ENCODE data around the gene MAML2.

MAML2 gene

DNA sequence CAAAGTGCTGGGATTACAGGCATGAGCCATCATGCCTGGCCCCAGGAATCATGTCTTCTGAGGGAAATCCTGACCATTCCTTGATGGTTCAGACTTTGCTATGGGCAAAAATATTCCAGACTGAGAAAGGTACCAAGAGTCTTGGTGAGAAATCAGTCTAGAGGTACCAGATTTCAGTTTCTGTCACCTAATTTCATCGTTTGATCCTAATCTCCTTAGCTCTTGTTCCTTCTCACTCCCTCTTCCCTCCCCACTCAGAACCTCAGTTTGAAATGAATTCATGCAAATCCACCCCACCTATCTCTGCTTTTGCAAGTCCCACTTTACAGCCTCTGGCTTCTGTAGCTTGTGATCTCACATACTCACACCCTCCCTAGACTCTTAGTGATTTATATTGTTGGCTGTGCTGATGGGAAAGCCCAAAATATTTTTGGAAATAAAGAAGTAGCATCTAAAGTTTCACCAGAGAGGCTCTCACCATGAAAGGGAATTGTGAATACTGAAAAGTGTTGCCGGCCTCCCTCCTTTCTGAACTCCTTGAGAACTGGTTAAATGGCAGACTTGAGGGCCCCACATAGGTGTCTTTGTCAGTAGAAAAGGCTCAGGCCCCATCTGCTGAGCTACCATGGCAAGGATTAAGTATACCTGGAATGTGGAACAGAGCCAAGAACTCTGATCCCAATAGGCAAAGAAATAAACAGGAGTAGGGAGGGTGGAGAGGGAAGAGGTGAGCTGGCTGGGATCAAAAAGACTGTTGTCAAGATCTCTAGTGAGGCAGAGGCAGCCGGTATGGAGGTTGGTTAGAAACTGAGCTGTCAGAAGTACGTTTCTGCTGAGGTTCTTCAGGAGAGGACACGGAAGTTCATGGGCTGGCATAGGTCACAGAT lies 228.6 kb downstream of the MAML2 start:
- no peak for DNase-seq

GRCh38 chr11:96113193-96113681 lies 229.8 kb downstream of the MAML2 start:
- no peak for DNase-seq

DNA sequence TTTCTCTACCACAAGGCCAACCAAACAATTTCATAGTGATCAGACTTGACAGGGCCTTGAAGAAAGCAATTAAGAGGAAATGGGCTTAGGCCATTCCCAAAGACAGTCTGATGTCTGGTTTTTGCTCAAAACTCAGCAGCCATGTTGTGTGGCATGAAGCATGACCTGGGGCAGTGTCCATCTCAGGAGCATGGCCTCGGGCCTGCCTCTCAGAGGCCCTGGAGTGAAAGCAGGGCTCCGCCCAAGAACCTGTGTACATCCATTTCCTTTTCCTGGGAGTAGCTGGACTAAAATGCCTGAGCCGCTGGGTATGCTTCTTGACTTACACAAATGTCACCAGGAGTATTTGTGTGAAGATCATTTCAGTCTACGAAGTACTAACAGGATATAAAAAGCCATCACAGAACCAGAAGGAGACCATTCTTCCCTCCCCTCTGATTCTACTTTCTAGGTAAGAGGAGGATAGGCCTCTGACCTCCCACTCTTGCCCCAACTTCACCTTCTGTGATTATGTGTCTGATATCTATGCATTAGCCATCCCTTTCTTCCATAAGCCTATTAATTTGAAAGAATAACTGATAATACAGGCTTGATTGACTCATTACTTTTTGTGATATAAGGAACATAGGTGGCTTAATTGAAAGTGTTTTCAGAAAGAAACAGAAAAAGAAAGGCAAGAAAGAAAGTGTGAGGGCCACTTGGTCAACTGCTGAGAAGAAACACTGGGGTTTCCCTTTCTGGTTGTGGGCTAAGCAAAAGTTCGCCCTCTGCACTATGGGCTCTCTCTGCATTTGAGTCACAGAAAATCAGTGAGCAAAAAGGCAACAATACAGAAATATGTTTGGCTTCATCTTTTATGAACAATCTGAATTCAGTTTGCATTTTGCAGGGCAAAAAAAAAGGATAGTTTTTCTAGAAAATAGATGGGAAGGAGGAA lies 230.5 kb downstream of the MAML2 start:
- no peak for DNase-seq

DNA sequence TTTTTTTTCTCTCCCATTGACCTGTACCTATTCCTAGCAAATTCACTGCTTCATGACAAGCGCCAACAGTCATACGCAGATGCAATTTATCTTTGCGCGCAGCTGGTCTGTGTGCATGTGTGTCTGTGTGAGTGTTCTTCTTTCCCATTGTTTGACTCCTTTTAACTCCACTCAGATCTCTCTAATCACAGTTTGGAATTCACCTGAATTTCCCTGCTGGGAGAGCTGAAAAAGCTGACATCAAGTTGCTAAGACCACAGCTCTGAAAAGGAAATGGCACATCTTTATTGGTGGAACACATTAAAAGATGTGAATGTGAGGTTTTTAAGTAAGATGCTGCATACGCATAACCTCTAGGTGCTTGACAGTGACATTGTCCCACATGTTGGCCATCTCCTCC lies 231.7 kb downstream of the MAML2 start:
- no peak for DNase-seq

- DNase-seq = no peak
These were observed 232.7 kb downstream of the MAML2 start for GRCh38 chr11:96110302-96110701.

DNA sequence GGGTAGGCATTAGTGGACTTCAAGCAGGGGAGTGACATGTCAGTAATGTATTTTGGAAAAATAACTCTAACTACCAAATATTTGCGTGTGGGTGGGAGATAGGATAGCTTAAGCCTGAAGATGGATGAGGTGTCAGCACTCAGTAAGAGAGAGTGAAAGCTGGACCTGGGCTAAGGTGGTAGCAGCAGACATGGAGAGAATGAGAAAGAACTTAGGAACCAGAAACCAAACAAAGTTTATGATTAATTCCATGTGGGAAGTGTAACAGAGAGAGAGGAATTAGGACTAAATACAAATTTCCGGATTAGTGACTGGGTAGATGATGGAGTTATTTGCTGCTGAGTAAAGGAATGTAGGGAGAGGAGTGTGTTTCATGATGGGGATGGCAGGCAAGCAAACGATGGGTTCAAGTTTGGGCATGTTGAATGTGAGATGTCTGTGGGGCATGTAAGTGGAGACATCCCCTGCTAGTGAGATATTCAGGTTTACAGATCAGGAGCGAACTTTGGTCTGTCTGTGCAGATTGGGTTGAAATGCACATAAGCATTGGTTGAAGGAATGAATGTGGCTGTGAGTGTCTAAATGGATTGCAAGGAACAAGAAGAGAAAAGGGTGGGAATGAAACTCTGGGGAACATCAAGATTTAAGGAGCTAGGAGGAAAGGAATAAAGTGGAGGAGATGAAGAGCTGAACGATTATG lies 233.5 kb downstream of the MAML2 start:
- no peak for DNase-seq

DNA sequence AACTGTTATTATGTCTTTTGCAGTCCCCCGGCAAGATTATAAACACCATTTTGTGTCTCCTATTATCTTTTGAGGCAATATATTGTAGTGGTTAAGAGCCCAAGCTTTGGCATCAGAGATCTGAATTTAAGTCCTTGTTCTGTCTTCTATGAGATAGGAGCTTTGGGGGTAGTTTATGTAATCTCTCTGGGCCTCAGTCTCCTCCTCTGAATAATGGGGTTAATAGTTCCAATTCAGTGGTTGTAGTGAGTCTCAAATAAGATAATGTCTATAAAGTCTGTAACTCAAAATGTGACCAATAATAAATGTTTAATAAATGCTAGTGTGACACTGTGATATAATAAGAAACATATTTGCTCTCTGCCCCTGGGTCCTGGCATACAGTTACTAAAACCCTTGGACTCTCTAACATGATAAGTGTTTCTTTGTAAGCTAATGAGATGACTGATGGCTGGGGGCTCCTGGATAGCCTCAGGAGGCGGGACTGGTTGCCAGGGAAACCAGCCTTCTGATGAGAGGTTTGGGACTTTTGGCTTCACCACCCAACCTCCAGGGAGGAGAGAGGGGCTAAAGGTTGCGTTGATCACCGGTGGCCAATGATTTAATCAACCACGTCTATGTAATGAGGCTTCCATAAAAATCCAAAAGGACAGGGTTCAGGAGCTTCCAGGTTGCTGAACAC lies 235.7 kb downstream of the MAML2 start:
- no peak for DNase-seq

DNA sequence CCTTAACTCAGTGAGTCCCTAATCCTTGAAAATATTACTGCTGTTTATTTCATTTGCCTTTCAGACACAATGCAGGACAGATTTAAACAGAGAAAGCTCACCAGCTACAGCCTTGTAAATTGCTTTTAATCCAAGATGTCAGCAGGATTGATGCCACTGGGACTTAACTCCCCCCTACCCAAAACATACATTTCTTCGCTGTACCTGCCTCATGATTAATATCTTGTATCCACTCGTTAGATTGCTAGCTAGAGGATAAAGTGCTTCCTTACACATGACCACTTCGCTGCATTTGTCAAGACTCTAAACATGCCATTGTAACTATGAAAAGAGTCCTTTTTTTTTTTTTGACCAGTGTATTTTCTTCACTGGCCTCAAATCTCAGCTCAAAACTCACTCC lies 236.3 kb downstream of the MAML2 start:
- no peak for DNase-seq

- no peak for DNase-seq
These were observed 237.1 kb downstream of the MAML2 start for GRCh38 chr11:96105944-96106343.

DNA sequence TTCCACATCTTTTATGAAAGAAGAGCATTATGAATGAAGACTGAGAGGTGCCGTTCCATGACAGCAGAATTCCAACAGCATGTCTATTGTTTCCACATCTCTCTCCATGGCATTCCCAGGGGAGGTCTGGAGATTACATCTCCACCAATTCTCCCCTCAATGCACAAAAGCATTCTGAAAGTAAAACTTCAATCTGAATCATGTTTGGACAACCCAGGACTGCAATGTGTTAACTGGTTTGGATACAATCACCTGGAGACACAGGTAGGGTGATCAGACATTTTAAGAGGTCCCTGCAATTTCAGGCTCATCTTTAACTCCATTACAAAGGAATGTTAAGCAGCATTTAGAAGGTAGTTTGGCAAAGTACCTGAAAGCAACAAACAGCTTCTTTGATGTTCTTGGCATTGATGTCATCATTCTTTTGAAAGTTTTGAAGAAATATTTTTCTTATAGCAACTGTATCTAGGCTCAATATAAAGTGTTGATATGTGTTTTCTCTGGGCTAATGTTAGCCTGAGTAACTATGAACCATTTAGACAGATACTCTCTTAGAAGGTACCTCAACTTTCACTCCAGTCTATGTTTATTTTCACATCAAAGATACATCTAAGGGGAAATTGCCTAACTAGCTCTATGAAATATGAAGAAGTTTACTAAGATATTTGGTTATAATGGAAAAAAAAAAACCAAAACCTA lies 237.6 kb downstream of the MAML2 start:
- DNase-seq = no peak

GRCh38 chr11:96104496-96104895 lies 238.5 kb downstream of the MAML2 start:
- no peak for DNase-seq

DNA sequence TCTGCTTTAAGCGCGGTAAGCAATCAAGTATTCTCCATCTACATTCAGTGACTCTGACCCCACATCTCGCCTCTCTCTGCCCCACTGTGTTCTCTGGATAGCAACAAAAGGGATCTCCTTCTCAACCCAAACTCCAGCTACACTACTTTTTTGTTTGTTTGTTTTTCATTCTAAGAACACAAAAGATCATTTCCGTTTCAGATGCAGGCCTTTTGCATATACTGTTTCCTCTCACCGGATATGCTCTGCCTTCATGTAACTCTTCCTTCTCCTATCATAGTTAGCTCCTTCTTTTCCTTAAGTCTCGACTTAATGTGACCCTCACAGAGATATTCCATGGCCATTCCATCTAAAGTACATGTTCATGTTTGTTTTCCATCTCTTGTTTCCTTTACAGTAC lies 239.3 kb downstream of the MAML2 start:
- DNase-seq = no peak

DNA sequence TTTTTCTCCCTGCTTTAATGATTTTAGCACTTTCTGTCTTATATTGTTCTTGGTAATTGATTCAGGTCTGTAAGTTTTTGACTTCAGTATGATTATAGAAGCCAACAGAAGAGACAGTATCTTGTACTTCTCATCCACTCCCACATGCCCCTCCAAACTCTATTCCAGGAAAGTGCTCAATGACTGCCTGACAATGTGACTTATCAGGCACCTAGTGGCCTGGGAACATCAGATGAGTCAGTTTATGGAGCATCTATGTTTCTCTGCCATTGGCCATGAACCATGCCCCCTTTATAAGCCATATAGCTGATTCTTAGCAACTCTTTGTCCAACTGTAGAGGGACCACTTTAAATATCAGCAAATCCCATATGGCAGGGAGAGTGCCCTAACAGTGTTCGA lies 239.9 kb downstream of the MAML2 start:
- no peak for DNase-seq

- no peak for DNase-seq
These were observed 240.3 kb downstream of the MAML2 start for GRCh38 chr11:96102664-96103078.

- DNase-seq = no peak
These were observed 241.8 kb downstream of the MAML2 start for GRCh38 chr11:96101146-96101545.

DNA sequence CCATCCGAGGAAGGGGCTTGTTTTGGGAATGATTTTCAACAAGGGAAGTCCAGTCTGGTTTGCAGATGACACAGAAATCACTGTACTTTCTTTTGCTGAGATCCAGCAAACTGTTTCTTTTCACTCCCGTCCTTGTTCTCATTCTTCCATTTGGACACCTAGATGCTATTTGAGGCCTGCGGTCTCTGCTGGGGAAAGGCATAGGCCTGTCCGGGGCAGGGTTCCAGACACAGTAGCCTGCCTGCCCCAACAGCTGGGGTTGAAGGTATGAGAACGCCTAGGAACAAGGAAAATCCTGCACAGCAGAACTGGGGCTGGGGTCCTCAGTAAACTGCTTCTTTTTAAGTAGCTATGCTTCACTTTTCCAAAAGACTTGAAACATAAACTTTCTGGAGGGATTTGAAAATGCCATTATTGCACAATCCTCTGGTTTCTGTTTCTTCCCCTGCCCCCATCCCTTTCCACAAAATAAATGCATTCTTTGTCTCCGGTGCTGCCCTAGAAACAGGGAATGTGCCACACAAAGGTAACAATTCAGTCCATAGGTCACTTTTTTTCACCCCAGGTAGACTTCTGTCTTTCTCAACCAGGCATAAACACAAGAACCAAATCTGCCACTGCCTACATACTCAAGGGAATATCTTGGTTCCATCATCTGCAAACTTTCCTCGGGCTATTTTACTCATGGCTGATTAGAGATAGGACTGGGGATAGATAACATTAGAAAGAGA lies 244.3 kb downstream of the MAML2 start:
- no peak for DNase-seq

DNA sequence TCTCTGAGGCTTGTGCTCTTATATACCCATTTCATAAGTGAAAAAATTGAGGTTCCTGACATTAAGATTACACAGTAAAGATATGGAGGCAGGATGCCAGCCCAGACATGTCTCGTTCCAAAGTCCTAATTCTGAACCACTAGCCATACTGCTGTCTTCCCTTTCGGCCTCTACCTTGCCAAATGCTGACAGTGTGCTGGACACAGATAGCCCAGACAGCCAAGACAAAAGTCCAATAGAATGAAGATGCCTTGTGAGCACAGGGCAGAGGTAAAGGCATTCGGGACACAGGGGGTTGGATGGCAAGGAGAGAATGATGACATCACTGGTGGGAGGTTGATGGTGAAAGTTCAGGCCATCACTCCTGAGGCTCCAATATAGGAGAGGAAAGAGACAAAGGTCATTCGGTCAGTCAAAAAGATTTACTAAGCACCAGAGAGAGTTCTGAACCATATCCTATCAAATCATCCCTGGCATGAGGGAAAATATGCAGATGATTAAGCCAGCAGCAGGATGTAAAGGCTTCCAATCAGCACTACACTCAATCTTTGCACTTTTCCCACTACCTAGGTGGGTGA lies 245.1 kb downstream of the MAML2 start:
- DNase-seq = no peak

- no peak for DNase-seq
These were observed 246.6 kb downstream of the MAML2 start for GRCh38 chr11:96096360-96096759.

DNA sequence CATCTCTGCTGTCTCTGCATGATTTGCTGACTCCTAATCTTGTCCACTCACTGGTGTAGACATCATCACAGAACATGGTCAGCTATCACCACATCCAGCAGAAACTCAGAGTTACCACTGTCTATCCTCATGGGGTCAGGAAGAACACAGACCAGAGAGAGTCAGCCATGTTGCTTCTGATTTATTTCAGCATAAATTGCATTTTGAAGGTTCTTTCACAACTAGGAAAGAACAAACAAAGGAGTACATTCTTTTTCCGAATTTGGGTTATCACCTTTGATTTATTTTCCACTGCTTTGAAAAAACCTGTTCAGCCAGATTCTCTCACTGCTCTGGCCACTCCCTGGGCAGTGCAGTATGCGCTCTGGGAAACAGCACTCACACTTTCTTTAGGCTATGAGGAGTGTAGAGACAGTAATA lies 247.1 kb downstream of the MAML2 start:
- no peak for DNase-seq

GRCh38 chr11:96094156-96094555 lies 248.8 kb downstream of the MAML2 start:
- DNase-seq = no peak

- DNase-seq = no peak
These were observed 250.5 kb downstream of the MAML2 start for GRCh38 chr11:96092511-96092910.
